Activated T-helper 1 cell treated with anti-CD3 and anti-CD28 coated beads, Interleukin-2, amount 50 U/mL, for 16 hours (primary cell): ENCODE measurements around the gene NKAIN2.
"Not testable (repeated sequence)": the region's sequence is repeated elsewhere in the genome, so short reads cannot be mapped to it uniquely, and the experiment has no call there.

ENCODE experiments used
- DNase-seq, 2 donors: peaks; one replicate each; pipeline ENCODE4 v3.0.0-alpha.2; 2020; ENCODE audit warnings: low read depth in 1 of 2, low spot score in 1 of 2

The NKAIN2 gene

DNA sequence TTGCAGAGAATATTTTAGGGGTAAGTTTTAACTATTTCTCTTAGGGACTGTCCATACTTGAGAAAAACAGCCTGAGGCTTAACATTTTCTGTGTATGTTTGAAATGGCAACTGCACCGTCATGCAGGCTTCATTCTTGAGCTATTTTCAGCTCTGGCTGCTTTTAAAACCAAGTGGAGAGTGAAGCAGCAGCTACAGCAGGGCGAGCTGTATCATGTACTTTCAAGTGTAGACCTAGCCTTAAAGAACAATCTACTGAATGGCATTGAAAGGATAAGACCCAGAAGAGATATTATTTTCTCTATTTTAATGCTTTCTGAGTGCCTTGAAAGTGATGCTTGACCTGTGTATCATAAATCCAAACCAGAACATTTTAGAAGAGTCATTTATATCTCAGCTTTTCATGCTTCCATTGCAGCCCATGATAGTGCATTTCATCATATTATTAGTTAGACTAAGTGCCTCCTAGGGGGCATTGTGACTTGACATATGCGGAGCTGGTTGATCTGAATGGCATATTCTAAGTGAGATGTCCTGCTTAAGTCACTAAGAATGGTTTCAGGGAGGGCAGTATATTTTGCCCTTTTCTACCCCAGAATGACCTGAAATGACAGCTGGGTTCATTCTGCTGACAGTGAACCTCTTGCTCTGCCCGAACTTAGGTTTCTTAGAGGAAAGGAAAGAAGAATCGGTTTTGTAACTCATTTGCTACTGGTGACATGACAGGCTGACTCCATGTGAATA, 85.3 kb downstream of the NKAIN2 start:
- no peak for DNase-seq

DNA sequence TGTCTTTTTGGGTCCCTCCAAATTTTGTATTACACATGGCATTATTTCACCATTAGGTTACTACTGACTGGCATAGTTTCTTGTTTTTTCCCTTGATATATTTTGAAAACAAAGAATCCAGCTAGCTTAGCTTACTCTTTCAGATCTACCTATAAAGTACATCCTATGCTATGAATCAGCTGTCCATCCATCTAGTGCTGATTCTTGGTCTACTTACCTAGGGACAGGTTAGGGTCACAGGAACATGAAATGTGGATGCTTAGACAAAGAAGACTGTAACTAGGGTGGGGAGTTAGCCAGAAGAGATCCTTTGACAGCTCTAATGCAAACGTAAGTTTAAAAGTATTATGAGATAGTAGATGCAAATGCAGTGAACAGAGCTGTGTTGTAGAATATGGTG, 91.7 kb downstream of the NKAIN2 start:
- no peak for DNase-seq

DNA sequence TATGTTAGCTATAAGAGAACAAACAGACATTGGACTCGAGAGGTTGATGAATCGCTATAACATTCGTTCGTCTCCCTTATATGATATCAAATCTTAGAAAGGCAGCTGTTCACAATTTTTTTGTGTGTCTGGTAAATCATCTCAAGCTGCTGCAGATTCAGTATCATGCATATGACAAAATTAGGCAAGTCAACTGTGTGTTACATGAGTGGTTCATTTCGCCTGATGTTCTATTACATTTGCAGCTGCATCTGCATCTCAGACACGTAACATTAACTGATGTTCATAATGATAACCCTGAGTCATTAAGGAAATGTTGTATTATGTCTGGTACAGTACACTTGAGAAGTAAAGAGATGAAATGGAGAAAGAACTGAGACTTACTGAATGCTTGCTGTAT, 92.1 kb downstream of the NKAIN2 start:
- no peak for DNase-seq

DNA sequence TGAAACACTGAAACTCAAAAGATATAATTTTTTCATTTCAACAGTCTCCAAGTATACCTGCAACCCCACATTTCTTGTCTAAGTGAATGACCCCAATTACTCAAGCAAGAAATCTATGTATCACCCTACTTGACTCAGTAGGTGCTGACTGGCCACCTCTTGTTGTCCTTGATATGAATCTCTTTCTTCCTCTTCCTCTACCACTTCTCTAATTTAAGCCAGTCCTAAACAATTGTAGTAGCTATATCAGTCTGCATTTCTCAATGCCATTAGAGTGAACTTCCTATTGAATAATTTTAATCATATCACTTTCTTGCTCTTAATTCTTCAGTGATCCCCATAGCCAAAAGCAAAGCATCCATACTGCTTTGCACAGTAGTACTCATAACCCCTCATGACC, 93.2 kb downstream of the NKAIN2 start:
- no peak for DNase-seq

DNA sequence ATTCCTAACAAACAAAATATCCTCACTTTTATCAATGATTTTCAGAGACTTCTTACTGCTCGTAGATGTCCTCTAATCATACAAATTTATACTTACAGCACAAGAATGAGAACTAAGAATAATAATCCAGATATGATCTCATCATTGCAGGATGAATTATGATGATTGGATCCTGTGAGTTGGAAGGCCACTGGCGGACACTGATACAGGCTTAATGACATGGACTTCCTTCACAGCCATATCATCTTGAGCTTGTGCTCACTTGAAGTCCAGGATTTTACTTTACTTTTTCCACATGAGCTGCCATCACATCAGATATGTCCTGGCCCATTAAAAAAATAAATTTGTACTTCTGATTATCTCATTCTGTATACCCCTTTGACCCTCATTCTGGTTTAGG, 94.3 kb downstream of the NKAIN2 start:
- DNase-seq = no peak

DNA sequence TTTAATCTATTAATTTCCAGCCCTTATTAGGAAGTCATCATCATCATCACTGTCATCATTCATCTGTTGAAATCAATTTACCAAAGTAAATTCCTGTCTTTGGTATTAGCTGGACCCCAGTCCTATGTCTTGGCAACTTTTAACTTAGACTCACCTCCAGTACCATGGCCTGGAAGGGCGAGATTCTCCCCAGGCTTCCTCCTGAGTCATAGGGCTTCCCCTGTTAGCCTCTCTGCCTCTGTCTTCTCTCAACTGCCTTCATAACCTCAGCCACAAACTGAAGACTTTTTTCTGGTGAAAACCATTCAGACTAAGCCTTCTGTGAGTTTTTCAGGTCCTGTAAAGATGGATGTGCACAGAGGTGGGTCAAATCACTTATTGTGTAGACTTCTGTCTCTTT, 95.0 kb downstream of the NKAIN2 start:
- no peak for DNase-seq

DNA sequence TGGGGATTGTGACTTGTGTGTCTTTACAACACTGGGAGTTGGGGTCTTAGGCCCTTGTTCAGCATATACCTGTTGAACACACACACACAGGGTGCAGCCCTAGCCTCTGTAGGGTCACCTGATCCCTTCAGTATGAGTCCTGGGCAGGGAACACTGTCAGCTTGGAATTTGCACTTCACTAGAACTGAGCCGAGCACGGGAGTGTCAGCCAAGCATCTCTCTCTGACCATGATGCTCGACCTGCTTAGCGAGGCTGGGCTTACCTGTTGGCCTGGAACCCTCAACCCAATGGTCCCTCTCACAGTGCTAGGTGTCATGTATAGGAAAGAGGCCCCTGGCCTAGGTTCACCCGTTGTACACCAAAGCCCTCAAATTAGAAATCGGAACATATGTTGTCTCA, 96.1 kb downstream of the NKAIN2 start:
- no peak for DNase-seq

DNA sequence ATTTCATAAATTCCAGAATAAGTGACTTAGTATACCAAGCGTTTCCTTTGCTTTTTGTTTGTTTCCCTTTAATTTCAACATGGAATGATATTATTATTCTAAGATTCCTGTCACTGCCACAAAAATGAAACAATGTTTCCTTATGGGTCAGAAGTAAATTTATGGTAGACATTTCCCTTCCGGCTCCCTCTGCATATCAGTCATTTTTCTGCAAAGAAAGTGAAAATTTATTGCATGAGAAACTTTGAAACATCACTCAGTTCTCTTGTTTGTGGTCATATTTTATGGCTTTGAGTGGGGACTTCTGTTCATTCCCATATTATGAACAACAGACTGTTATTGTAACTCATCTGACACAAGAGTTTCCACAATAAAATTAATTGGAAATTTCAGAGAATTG, 97.8 kb downstream of the NKAIN2 start:
- no peak for DNase-seq

DNA sequence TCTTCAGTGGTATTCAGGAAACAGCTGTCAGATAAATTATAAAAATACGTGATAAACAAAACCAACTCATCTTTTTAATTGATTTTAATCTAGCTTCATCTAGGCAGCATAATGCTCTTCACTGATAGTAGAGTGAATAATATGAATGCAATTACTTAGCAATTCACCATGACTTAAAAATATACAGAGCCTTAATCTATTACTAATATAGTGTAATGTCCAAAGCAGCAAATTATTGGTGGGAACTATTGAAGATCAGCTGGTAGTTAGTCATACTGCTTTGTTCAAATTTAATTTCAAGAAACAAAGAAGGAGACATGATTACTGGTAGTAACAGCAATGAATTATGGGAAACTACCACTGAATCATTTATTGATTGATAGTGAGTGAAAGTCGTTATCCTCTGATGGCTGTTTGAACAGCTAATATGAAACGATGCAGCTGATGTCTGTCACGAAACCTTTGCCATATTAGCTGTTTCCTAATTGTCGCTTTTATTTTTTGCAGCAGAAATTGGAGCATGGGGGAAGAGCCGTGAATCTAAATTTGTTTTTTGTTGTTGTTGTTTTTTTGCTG, 99.2 kb downstream of the NKAIN2 start:
- DNase-seq = no peak

DNA sequence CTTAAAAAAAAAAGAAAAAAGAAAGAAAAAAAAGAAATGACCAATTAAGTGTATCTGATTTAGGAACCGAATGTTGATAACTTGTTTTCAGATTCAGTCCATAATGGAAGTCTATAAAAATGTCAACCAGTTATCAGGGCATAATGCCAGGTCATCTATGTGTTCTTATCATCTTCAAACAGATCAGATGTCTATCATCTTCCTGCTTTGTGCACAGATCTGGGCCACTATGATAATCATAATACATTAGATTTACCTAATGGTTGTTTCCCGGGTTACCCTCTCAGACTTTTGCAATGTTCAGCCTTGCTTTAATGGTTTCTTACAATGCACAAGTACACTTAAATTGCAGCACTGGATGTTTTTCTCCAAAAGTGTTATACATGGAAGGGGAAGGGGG, 100.6 kb downstream of the NKAIN2 start:
- no peak for DNase-seq

DNA sequence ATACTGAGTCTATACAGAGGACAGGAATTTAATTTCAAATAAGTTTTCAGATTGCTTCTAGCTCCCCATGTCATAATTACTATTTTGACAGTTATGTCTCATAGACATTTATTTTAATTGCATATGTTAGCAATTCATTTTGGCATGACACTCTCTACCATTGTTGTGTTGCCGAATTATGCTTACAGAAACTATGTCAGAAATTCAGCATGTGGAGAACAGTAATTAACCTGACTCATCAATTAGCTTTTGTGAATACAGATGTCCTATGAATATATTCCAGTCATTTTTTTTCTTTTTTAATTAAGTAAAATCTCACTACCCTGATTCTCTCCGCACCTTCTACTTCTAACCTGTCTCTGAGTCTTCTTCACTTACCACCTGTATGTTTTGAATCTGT, 105.1 kb downstream of the NKAIN2 start:
- no peak for DNase-seq

DNA sequence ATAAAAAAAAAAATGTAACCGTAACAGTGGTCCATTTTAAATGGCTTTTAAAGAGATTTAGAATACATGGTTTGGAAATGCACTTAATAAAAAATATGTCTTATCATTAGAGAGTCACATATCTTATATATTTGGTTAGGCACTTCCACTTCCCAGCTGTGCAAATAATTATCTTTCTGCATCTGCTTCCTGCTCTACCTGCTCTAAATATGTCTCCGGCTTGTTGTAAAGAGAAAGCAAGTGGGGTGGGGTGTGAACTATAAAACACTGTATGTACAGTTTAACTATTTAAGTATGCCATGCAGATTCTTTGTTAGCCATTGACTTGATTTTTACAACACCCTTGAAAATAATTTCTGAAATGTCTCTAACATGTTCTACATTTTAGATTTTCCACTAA, 106.3 kb downstream of the NKAIN2 start:
- DNase-seq = no peak

DNA sequence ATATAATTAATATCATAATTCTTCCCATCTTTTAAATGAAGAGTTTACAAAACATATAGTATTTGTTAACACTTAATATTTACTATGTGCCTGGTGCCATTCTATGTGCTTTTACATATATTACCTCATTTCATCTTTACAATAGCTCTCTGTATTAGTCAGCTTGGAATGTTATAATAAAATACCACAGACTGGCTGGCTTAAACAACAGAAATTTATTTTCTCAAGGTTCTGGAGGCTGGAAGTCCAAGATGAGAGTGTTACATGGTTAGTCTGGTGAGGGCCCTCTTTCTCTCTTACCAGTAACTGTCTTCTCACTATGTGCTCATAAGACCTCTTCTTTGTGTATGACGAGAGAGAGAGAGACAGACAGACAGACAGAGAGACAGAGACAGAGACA, 110.2 kb downstream of the NKAIN2 start:
- DNase-seq = no peak

DNA sequence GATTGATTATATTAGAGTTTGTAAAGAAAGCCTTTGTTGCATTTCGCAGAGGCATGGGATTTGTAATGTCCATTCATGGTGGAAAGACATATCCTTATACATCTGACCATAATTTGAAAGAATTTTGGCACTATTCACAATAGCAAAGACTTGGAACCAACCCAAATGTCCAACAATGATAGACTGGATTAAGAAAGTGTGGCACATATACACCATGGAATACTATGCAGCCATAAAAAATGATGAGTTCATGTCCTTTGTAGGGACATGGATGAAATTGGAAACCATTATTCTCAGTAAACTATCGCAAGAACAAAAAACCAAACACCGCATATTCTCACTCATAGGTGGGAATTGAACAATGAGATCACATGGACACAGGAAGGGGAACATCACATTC, 119.7 kb downstream of the NKAIN2 start:
- DNase-seq = not testable (repeated sequence)

DNA sequence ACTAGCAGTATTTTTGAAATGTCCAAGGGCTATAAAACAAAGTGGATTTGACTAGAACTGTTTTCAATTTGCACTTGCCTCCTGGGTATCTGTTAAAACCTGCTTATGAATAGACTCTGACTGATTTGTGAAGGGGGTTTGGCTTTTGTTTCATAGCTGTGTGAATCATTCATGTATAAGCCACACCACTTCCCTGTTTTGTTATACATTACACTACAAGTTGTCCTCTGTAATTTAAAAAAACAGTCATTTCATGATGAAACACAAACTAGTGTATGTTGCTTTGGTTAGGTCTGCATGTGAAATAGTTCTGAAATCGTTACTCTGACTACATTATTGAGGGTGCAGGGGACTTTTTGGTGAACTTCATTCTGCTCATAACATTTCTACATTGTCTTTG, 121.7 kb downstream of the NKAIN2 start:
- DNase-seq = no peak

DNA sequence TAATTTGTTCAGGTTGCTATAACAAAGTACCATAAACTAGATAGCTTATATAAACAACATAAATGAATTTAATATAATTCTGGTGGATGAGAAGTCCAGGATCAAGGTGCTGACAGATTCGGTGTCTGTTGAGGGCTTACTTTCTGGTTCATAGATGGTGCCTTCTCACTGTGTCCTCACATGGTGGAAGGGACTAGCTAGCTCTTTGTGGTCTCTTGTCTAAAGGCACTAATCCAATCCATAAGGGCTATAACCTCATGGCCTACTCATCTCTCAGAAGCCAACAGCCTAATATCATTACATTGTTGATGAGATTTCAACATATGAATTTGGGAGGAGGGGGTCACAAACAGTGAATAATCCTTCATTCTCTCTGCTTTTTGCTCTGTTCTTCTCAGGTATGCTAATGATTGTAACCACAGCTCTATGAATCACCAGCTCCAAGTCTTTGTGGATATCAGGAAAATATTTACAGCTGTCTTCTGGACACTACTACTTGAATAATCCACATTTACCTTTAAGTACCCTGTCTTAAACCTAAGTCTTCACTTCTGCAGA, 122.3 kb downstream of the NKAIN2 start:
- no peak for DNase-seq

DNA sequence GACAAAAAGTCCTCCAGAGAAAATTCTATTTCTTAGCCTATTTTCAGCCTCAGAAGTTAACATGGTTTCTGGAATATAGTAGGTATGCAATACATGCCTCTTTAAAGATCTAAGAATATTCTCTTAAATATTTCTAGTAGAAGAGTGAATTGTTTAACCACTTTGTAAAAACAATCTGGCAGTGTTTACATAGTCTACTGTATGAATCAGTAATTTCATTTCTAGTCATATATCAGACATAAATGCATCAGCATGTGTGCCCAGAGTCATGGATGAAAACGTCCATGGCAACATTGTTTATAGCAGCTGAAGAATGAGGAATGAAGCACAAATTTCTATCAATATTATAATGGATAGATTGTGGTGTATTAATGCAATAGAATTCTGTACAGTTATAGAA, 124.9 kb downstream of the NKAIN2 start:
- DNase-seq = no peak

DNA sequence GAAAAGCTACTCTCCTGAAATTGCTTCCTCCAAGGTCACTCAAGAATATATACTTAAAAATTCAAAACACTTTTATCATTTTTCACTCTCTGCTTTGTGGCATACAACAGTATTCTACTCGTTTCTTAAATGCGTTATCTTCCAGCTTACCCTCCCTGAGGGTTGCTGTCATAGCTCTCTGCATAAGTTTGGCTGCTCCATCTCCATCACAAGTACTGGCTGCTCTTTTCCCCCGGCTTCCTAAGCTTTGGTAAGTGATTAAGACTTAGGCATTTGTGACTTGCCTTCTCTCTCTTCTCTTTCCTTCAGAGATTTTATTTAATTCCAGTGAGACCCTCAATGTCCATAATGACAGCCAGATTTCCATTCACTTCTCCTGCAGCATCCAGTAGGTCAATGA, 128.3 kb downstream of the NKAIN2 start:
- no peak for DNase-seq

DNA sequence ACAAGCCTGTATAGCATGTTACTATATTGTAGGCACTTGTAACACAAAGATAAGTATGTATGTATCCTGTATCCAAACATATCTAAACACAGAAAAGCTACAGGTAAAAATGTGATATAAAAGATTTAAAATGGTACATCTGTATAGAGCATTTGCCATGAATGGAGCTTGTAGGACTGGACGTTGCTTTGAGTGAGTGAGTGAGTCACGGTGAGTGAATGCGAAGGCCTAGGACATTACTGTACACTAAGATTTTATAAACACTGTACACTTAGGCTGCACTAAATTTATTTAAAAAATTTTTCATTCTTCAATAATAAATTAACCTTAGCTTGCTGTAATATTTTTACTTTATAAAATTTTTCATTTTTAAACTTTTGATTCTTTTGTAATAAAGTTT, 136.9 kb downstream of the NKAIN2 start:
- DNase-seq = no peak

DNA sequence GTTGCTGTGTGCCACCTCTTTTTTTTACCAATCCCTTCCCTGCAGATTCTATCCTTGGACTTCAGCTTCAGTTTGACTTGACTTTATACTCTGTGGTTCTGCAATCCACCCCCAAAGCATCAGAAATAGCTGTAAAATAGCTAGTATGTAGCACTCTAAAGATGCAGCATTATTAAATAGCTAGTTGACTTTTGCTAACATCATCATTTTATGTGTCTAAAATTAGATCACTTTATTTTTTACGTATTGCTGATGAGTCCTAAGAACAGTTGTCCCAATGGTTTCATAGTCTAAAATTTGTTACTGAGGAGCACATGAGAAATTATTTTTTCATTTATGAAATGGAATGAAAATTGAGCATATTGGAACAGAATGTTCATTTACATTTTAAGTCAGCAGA, 138.2 kb downstream of the NKAIN2 start:
- no peak for DNase-seq

DNA sequence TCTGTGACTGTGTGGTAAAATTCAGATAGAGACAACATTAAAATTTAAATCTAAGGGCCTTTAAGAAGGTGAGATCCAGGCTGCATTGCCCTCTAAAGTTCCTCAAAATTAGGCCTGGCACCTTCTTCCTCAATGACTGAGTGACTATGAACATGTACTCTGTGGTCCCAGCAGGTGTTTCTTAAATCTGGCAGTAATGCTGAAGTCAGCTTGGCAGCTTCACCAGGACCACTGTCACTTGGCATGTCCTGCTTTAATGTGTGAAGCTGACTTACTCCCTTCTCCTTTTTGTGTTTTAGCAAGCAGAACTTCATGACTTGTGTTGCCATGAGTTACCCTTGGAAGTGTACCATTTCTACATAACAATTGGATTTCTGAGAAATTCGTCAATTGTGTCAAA, 141.7 kb downstream of the NKAIN2 start:
- no peak for DNase-seq

DNA sequence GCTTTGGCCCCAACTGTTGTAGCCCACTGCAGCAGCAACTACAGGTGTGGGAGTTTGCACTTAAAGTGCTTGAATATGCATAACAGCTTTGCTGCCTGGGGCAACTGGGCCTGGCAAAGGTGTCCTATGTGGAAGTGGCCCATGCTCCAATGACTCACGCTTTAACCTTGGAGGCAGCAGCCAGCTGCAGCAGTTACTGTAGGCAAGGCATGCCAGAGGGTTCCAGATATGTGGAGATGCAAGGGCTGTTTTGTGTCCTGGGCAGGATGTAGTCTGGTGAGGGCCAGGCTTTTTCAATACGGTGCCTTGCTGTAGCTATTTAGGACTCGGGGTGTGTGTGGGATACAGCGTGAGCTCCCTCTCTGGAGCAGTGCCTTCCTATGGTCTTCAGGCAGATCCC, 150.3 kb downstream of the NKAIN2 start:
- DNase-seq = no peak
